Smooth muscle cell (in vitro differentiated cells): Measurements from ENCODE around the gene MEGF11. TPM values are rescaled to one million over a fixed set of nuclear protein-coding genes. Genes with fewer than 3 reads are reported as not detected.

Experiments
- DNase-seq: peaks from one replicate; lab custom pipeline; 2025; ENCODE audit not compliant: unreplicated experiment; lab: John Stamatoyannopoulos, UW
- H2AFZ ChIP-seq: fragments of 200-600 bp; sonication (generic); 2 replicates; pipeline ENCODE4 v1.6.0; 2016; ENCODE audit warnings: antibody characterized with exemption, low read depth, mild to moderate bottlenecking
- H3F3A ChIP-seq: fragments of 200-600 bp; sonication (generic); 2 replicates; pipeline ENCODE4 v1.6.0; 2017; ENCODE audit warnings: antibody characterized with exemption, low read depth
- H3K27ac ChIP-seq: fragments of 200-600 bp; sonication (generic); 2 replicates; pipeline ENCODE4 v1.5.1; 2016; ENCODE audit warnings: low read depth, mild to moderate bottlenecking
- H3K27me3 ChIP-seq: fragments of 200-600 bp; sonication (generic); 2 replicates; pipeline ENCODE4 v1.6.1; 2016; ENCODE audit warnings: low read depth, mild to moderate bottlenecking
- H3K36me3 ChIP-seq: fragments of 200-600 bp; sonication (generic); 2 replicates; pipeline ENCODE4 v1.5.1; 2016; ENCODE audit warnings: low read depth
- H3K4me1 ChIP-seq: fragments of 200-600 bp; sonication (generic); 2 replicates; pipeline ENCODE4 v1.5.1; 2016; ENCODE audit warnings: low read depth
- H3K4me2 ChIP-seq: fragments of 200-600 bp; sonication (generic); 2 replicates; pipeline ENCODE4 v1.6.0; 2016; ENCODE audit warnings: mild to moderate bottlenecking
- H3K4me3 ChIP-seq: fragments of 200-600 bp; sonication (generic); 2 replicates; pipeline ENCODE4 v1.5.1; 2016; ENCODE audit warnings: mild to moderate bottlenecking
- H3K79me2 ChIP-seq: fragments of 200-600 bp; sonication (generic); 2 replicates; pipeline ENCODE4 v1.6.0; 2016; ENCODE audit warnings: low read depth, mild to moderate bottlenecking
- H3K9ac ChIP-seq: fragments of 200-600 bp; sonication (generic); 2 replicates; pipeline ENCODE4 v1.6.0; 2016; ENCODE audit warnings: low read depth
- H3K9me3 ChIP-seq: fragments of 200-600 bp; sonication (generic); replicated peaks from 2 replicates; pipeline ENCODE4 v1.5.1; 2016; ENCODE audit warnings: low read depth
- H4K20me1 ChIP-seq: fragments of 200-600 bp; sonication (generic); 2 replicates; pipeline ENCODE4 v1.6.0; 2016; ENCODE audit warnings: low read depth
- WGBS: methylation state at CpG from one replicate; pipeline ENCODE4 v1.1.7; 2016; ENCODE audit warnings: low lambda C conversion rate; 5-methylcytosine and 5-hydroxymethylcytosine counted together
- polyA plus RNA-seq: library from polyadenylated mRNA; unstranded; fragments of >200 nt; fragmentation: Nextera tagmentation; extraction: Ambion mirVana; gene quantifications from 2 replicates; pipeline ENCODE4 v1.2.1, GENCODE V29; 2016
- total RNA-seq: library from RNA; depleted of rRNA; stranded (reverse); fragments of >200 nt; gene quantifications from 2 replicates; pipeline ENCODE4 v1.2.3, GENCODE V29; 2014
- TF ChIP-seq, protein P1 (sequence below): fragments of 200-600 bp; sonication (generic); IDR thresholded peaks from 2 replicates; pipeline ENCODE4 v1.5.1; 2017; ENCODE audit warnings: borderline replicate concordance, mild to moderate bottlenecking, antibody characterized with exemption; ENCODE audit not compliant: insufficient read depth, poor library complexity, severe bottlenecking

The MEGF11 gene
- total and polyA plus RNA-seq, 2 experiments from 2014 or later, result 0.08 TPM; not detected in 1

- H3K4me2 ChIP-seq, result no peak overlapping the region
- no peak overlapping the region for H2AFZ ChIP-seq
- H3K4me3 ChIP-seq, result no peak overlapping the region
- TF ChIP-seq, protein P1, sequence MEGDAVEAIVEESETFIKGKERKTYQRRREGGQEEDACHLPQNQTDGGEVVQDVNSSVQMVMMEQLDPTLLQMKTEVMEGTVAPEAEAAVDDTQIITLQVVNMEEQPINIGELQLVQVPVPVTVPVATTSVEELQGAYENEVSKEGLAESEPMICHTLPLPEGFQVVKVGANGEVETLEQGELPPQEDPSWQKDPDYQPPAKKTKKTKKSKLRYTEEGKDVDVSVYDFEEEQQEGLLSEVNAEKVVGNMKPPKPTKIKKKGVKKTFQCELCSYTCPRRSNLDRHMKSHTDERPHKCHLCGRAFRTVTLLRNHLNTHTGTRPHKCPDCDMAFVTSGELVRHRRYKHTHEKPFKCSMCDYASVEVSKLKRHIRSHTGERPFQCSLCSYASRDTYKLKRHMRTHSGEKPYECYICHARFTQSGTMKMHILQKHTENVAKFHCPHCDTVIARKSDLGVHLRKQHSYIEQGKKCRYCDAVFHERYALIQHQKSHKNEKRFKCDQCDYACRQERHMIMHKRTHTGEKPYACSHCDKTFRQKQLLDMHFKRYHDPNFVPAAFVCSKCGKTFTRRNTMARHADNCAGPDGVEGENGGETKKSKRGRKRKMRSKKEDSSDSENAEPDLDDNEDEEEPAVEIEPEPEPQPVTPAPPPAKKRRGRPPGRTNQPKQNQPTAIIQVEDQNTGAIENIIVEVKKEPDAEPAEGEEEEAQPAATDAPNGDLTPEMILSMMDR, result no peak
- H3K9me3 ChIP-seq, result no peaks in the 10 kb centered on the region
- H4K20me1 ChIP-seq, result no peaks in the 10 kb centered on the region
- no peak for DNase-seq
- WGBS, result 80% methylated on average over 10 of the region's 10 CpGs
- H3K27ac ChIP-seq, result no peak overlapping the region
- H3K79me2 ChIP-seq, result no peaks in the 10 kb centered on the region
- H3K9ac ChIP-seq, result no peak overlapping the region
- peaks cover 13% of the 10 kb centered on the region for H3K4me1 ChIP-seq
- H3K36me3 ChIP-seq, result no peaks in the 10 kb centered on the region
- peaks cover 35% of the 10 kb centered on the region for H3K27me3 ChIP-seq
- H3F3A ChIP-seq, result no peaks in the 10 kb centered on the region
Observed at GRCh38 chr15:66133247-66133885, 120.2 kb downstream of the MEGF11 start.

DNA sequence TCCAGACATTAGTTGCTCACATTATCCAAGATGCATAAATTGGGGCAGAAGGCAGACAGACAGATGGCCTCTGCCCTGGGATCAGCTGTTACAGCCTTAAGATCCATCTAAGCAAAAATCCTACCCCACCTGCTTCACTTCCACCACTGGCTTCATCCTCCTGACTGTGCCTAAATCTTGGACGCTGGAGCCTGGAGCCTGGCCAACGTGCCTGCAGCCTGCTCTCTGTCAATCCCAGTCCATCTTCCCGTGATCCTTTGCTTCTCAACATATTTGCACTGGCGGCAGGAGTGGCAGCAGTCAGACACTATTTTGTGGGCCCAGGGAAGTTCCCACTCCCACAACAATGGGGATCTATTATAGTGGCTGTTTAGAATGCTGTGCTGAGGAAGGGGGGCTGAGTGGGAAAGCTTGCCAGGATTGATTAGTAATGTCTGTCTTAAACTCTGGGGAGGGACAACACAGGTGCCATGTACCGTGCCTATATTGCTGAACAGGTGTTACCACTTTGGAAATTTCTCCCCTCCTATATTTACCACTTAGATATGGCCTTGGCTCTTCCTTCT is 121.2 kb downstream of the MEGF11 start:
- Histone ChIP-seq H3K36me3 (no peaks in the 10 kb centered on the region), H3K4me3 (no peak overlapping the region), H3K27me3 (peaks cover 44% of the 10 kb centered on the region), H3F3A (no peaks in the 10 kb centered on the region), H3K9me3 (no peaks in the 10 kb centered on the region), H3K4me1 (peaks cover 13% of the 10 kb centered on the region), H3K79me2 (no peaks in the 10 kb centered on the region), H2AFZ (no peak overlapping the region), H3K9ac (no peak overlapping the region), H3K27ac (no peak overlapping the region), H4K20me1 (no peaks in the 10 kb centered on the region), H3K4me2 (no peak overlapping the region)
- no peak for DNase-seq
- TF ChIP-seq, protein P1, result no peak
- 80% methylated on average over 5 of the region's 5 CpGs for WGBS

DNA sequence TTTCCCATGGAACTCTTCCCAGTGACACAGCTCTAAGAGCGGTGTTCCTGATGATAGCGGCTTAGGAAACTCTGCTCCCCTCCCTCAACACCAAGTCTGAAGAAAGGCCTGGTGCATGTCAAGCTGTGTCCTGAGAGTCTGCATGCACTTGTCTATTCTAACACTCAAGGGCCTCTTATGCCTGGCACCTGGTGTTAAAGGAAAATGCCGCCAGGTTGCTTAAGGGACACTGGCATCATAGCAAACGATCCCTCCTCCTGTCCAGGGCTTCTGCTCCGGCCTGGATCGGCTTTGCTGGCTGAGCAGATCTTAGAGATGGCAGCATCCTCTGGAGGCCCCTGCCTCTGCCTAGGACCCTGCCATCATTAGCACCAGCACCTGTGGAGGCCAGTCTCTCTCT is 121.7 kb downstream of the MEGF11 start:
- Histone ChIP-seq H3F3A (no peaks in the 10 kb centered on the region), H3K4me2 (no peak overlapping the region), H3K27ac (no peak overlapping the region), H3K36me3 (no peaks in the 10 kb centered on the region), H3K79me2 (no peaks in the 10 kb centered on the region), H3K9ac (no peak overlapping the region), H4K20me1 (no peaks in the 10 kb centered on the region), H3K9me3 (no peaks in the 10 kb centered on the region), H3K4me1 (peaks cover 13% of the 10 kb centered on the region), H3K27me3 (peaks cover 47% of the 10 kb centered on the region), H2AFZ (no peak overlapping the region), H3K4me3 (no peak overlapping the region)
- TF ChIP-seq, protein P1, result no peak
- WGBS, result 89% methylated on average over 6 of the region's 6 CpGs
- no peak for DNase-seq

- no peaks in the 10 kb centered on the region for H3K79me2 ChIP-seq
- TF ChIP-seq, protein P1, result no peak
- DNase-seq, result no peak
- WGBS, result 89% methylated on average over 4 of the region's 4 CpGs
- H3K27me3 ChIP-seq, result peaks cover 48% of the 10 kb centered on the region
- no peak overlapping the region for H3K4me2 ChIP-seq
- H3K9ac ChIP-seq, result no peak overlapping the region
- no peaks in the 10 kb centered on the region for H3K36me3 ChIP-seq
- no peaks in the 10 kb centered on the region for H3F3A ChIP-seq
- H4K20me1 ChIP-seq, result no peaks in the 10 kb centered on the region
- H2AFZ ChIP-seq, result no peak overlapping the region
- peaks cover 13% of the 10 kb centered on the region for H3K4me1 ChIP-seq
- H3K27ac ChIP-seq, result no peak overlapping the region
- no peak overlapping the region for H3K4me3 ChIP-seq
- H3K9me3 ChIP-seq, result no peaks in the 10 kb centered on the region
Observed at GRCh38 chr15:66131200-66131599, 122.3 kb downstream of the MEGF11 start.
